ENCODE measurements around the gene TSPAN33. TPM values are rescaled to one million over a fixed set of nuclear protein-coding genes. Genes with fewer than 3 reads are reported as not detected.

TSPAN33 gene
- total RNA-seq, 1 experiment from 2014 or later: 11.1 TPM

DNA sequence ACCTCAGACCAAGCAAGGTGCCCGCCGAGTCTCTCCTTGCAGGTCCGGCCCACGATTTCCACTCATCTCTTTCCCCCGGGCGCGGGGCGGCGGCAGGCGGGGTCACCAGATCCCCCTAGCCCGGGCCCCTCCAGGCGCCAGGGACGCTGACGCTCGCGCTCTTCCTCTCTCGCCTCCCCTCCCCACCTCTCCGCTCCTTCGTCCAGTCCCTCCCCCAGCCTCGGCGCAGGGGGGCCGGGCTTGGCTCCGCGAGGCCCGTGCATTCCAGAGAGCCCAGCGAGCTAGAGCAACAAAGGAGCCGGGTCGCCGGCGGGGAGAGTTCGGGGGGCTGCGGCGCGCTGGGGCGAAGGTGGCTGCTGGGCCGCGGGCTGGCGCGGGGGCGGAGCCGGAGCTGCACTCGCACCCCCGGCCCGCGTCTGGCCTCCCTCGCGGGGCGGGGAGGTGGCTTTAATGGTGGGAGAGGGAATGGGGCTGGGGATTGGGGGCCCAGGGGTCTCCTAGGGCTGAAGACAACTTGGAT is 43.9 kb downstream of the TSPAN33 start, which contains the start of gene SMO:
TSS of gene SMO (plus strand) at position 262 of the 520 bp plus-strand sequence. CDS start 519 bp downstream, outside the sequence.
- no peaks in the 10 kb centered on the region for H3K79me2 ChIP-seq (ENCODE audit: low read length)
- no peaks in the 10 kb centered on the region for H3K27me3 ChIP-seq (ENCODE audit: low read length)
- no peaks in the 10 kb centered on the region for H4K20me1 ChIP-seq (ENCODE audit: insufficient read depth, low read depth, low read length)
- H3K4me3 ChIP-seq (ENCODE audit: low read length): no peak within 1 kb of the TSS
- no peaks in the 10 kb centered on the region for H3K9me2 ChIP-seq (replicated peaks; ENCODE audit: insufficient read depth, low read length)
- H3K27ac ChIP-seq (ENCODE audit: low read length): no peak within 1 kb of the TSS
- no peaks in the 10 kb centered on the region for H3K4me1 ChIP-seq (ENCODE audit: low read length)
- H3K9me3 ChIP-seq (ENCODE audit: low read length): no peaks in the 10 kb centered on the region
- H3K4me2 ChIP-seq (ENCODE audit: low read depth, low read length, poor library complexity, severe bottlenecking): no peak within 1 kb of the TSS
- H3K36me3 ChIP-seq (ENCODE audit: insufficient read depth, low read length): no peaks in the 10 kb centered on the region
- H3K9ac ChIP-seq (ENCODE audit: low read length): no peak within 1 kb of the TSS
- no peak within 1 kb of the TSS for H2AFZ ChIP-seq (ENCODE audit: low read length)
- DNase-seq: no peak

DNA sequence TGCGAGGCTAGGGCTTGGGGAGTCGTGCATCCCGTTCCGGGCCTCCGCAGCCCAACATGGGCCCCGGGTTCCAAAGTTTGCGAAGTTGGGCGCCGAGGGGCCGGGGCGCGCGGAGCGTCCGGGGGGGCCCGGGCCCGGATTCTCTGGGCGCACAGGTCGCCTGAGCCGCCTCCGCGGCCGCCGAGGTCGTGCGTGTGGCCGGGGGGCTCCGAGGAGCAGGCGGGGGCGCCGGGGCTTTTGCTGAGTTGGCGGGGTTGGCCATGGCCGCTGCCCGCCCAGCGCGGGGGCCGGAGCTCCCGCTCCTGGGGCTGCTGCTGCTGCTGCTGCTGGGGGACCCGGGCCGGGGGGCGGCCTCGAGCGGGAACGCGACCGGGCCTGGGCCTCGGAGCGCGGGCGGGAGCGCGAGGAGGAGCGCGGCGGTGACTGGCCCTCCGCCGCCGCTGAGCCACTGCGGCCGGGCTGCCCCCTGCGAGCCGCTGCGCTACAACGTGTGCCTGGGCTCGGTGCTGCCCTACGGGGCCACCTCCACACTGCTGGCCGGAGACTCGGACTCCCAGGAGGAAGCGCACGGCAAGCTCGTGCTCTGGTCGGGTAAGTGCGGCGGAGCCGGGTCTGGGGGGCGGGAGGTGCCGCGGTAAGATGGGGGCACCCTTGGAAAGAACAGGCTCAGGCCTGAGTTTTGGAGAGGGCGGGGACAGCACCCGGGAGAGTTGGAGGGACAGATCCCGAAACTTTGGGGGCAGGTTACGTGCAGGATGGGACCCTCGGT is 44.6 kb downstream of the TSPAN33 start:
- no peaks in the 10 kb centered on the region for H3K79me2 ChIP-seq (ENCODE audit: low read length)
- H3K9ac ChIP-seq (ENCODE audit: low read length): no peak overlapping the region
- H3K4me2 ChIP-seq (ENCODE audit: low read depth, low read length, poor library complexity, severe bottlenecking): no peak overlapping the region

DNA sequence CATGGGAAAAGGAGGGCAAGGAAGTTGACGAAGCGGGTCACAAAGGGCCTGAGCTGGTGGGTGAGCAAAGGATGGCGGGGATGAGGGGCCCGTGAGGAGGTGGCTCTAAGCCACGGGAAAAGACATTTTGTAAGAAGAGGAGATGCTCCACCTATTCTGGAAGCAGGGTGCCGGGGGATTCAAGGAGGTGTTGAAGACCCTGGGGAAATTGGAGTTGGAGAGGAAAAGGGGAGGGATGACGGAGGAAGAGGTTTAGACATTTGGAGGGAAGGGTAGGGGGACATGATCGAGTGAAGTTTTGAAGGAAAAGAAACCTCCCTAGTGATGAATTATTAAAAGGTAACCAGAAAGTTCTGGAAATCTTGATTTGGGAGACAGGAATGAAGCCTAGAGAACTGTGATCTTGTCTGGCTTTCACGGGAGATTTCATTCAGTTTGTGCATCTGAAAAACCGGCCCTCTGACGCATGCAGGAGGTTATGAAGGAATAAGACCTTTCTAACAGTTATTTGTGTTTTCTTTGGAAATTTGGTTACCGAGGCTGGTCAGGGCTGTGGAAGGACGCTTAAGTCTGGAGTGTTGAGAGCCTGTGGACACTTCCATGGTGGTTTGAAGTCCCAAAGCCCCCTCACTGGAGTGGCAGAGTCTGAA is 45.3 kb downstream of the TSPAN33 start:
- no peak for DNase-seq
- Histone ChIP-seq H3K27me3 (ENCODE audit: low read length) (no peaks in the 10 kb centered on the region), H3K36me3 (ENCODE audit: insufficient read depth, low read length) (no peaks in the 10 kb centered on the region), H3K4me1 (ENCODE audit: low read length) (no peaks in the 10 kb centered on the region), H4K20me1 (ENCODE audit: insufficient read depth, low read depth, low read length) (no peaks in the 10 kb centered on the region), H3K27ac (ENCODE audit: low read length) (no peak overlapping the region), H3K79me2 (ENCODE audit: low read length) (no peaks in the 10 kb centered on the region), H3K4me2 (ENCODE audit: low read depth, low read length, poor library complexity, severe bottlenecking) (no peak overlapping the region), H2AFZ (ENCODE audit: low read length) (no peak overlapping the region), H3K9me2 (replicated peaks; ENCODE audit: insufficient read depth, low read length) (no peaks in the 10 kb centered on the region), H3K4me3 (ENCODE audit: low read length) (no peak overlapping the region), H3K9ac (ENCODE audit: low read length) (no peak overlapping the region), H3K9me3 (ENCODE audit: low read length) (no peaks in the 10 kb centered on the region)

More for the DNA sequence above, 44.6 kb downstream of the TSPAN33 start:
- Histone ChIP-seq H3K4me3 (ENCODE audit: low read length) (no peak overlapping the region), H3K4me1 (ENCODE audit: low read length) (no peaks in the 10 kb centered on the region), H4K20me1 (ENCODE audit: insufficient read depth, low read depth, low read length) (no peaks in the 10 kb centered on the region), H2AFZ (ENCODE audit: low read length) (no peak overlapping the region), H3K27ac (ENCODE audit: low read length) (no peak overlapping the region), H3K9me2 (replicated peaks; ENCODE audit: insufficient read depth, low read length) (no peaks in the 10 kb centered on the region), H3K36me3 (ENCODE audit: insufficient read depth, low read length) (no peaks in the 10 kb centered on the region), H3K9me3 (ENCODE audit: low read length) (no peaks in the 10 kb centered on the region), H3K27me3 (ENCODE audit: low read length) (no peaks in the 10 kb centered on the region)
- no peak for DNase-seq

DNA sequence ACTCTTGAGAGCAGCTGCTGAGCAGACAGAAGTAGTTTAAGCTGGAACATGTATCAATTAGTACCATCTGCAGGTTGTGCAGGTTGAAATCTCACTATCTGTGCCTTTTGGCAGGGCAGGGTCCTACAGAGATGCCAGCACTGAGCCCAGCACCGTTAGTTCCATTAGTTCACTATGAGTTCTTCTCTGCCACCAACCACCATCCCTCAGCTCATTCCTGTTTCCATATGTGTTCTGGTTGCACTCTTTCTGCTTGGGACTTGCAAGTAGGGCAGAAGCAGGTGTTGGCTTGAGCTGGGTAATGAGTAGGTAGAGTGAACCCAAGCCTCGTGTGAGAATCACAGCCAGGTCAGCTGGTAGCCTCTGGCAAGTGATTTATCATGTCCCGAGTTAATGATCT is 46.8 kb downstream of the TSPAN33 start:
- H3K9me3 ChIP-seq (ENCODE audit: low read length): no peaks in the 10 kb centered on the region
- no peaks in the 10 kb centered on the region for H3K9me2 ChIP-seq (replicated peaks; ENCODE audit: insufficient read depth, low read length)
- H2AFZ ChIP-seq (ENCODE audit: low read length): no peak overlapping the region
- no peaks in the 10 kb centered on the region for H3K4me1 ChIP-seq (ENCODE audit: low read length)
- H3K4me2 ChIP-seq (ENCODE audit: low read depth, low read length, poor library complexity, severe bottlenecking): no peak overlapping the region
- H3K4me3 ChIP-seq (ENCODE audit: low read length): no peak overlapping the region
- no peaks in the 10 kb centered on the region for H3K27me3 ChIP-seq (ENCODE audit: low read length)
- H4K20me1 ChIP-seq (ENCODE audit: insufficient read depth, low read depth, low read length): no peaks in the 10 kb centered on the region
- H3K9ac ChIP-seq (ENCODE audit: low read length): no peak overlapping the region
- H3K27ac ChIP-seq (ENCODE audit: low read length): no peak overlapping the region
- no peaks in the 10 kb centered on the region for H3K79me2 ChIP-seq (ENCODE audit: low read length)
- DNase-seq: no peak
- no peaks in the 10 kb centered on the region for H3K36me3 ChIP-seq (ENCODE audit: insufficient read depth, low read length)

DNA sequence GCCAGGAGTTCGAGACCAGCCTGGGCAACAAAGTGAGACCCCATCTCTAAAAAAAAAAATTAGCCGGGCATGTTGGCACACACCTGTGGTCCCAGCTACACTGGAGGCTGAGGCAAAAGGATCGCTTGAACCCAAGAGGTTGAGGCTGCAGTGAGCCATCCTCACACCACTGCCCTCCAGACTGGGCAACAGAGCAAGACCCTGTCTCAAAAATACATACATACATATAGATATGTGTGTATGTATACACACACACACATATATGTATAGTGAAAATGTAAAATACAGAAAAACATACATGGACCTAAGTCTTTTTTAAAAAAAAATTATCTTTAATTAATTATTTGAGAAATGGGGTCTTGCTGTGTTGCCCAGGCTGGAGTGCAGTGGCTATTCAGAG is 49.4 kb downstream of the TSPAN33 start:
- Histone ChIP-seq H3K79me2 (ENCODE audit: low read length) (no peaks in the 10 kb centered on the region), H3K9me3 (ENCODE audit: low read length) (no peaks in the 10 kb centered on the region), H3K27ac (ENCODE audit: low read length) (no peak overlapping the region), H3K4me2 (ENCODE audit: low read depth, low read length, poor library complexity, severe bottlenecking) (no peak overlapping the region), H3K27me3 (ENCODE audit: low read length) (no peaks in the 10 kb centered on the region), H3K36me3 (ENCODE audit: insufficient read depth, low read length) (no peaks in the 10 kb centered on the region), H4K20me1 (ENCODE audit: insufficient read depth, low read depth, low read length) (no peaks in the 10 kb centered on the region), H3K9ac (ENCODE audit: low read length) (no peak overlapping the region), H3K4me3 (ENCODE audit: low read length) (no peak overlapping the region), H2AFZ (ENCODE audit: low read length) (no peak overlapping the region), H3K9me2 (replicated peaks; ENCODE audit: insufficient read depth, low read length) (no peaks in the 10 kb centered on the region), H3K4me1 (ENCODE audit: low read length) (no peaks in the 10 kb centered on the region)
- no peak for DNase-seq

DNA sequence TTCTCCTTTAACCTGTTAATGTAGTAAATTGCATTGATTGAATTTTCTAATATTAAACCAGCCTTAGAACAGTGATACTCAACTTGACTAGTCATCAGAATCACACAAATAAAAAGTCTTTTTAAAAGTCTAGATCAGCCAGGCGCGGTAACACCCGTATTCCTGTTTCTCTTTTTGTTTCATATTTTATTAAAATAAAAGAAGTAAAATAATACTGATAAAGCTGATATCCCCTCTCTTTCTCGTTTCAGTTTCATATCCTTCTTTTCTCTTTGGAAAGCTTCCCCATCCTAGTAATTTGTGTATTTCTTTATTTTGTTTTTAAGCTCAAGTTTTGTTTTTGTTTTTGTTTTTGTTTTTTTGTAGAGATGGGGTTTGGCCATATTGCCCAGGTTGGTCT is 53.3 kb downstream of the TSPAN33 start:
- H3K79me2 ChIP-seq (ENCODE audit: low read length): no peaks in the 10 kb centered on the region
- no peaks in the 10 kb centered on the region for H3K4me1 ChIP-seq (ENCODE audit: low read length)
- no peaks in the 10 kb centered on the region for H4K20me1 ChIP-seq (ENCODE audit: insufficient read depth, low read depth, low read length)
- H3K4me3 ChIP-seq (ENCODE audit: low read length): no peak overlapping the region
- H3K9me3 ChIP-seq (ENCODE audit: low read length): no peaks in the 10 kb centered on the region
- H3K27ac ChIP-seq (ENCODE audit: low read length): no peak overlapping the region
- H3K9me2 ChIP-seq (replicated peaks; ENCODE audit: insufficient read depth, low read length): no peaks in the 10 kb centered on the region
- H3K9ac ChIP-seq (ENCODE audit: low read length): no peak overlapping the region
- H2AFZ ChIP-seq (ENCODE audit: low read length): no peak overlapping the region
- no peaks in the 10 kb centered on the region for H3K36me3 ChIP-seq (ENCODE audit: insufficient read depth, low read length)
- H3K27me3 ChIP-seq (ENCODE audit: low read length): no peaks in the 10 kb centered on the region
- no peak overlapping the region for H3K4me2 ChIP-seq (ENCODE audit: low read depth, low read length, poor library complexity, severe bottlenecking)
- DNase-seq: no peak

DNA sequence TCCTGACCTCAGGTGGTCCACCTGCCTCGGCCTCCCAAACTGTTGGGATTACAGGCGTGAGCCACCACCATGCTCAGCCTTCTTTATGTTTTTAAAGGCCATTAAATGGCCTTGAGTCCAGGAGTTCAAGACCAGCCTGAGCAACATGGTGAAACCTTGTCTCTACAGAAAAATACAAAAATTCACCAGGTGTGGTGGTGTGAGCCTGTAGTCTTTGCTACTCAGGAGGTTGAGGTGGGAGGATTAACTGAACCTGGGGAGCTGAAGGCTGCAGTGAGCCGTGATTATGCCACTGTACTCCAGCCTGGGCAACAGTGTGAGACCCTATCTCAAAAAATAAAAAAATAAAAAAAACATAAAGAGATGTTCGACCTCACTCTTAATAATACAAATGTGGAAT is 54.9 kb downstream of the TSPAN33 start:
- H2AFZ ChIP-seq (ENCODE audit: low read length): no peak overlapping the region
- no peak overlapping the region for H3K9ac ChIP-seq (ENCODE audit: low read length)
- H3K9me2 ChIP-seq (replicated peaks; ENCODE audit: insufficient read depth, low read length): no peaks in the 10 kb centered on the region
- no peaks in the 10 kb centered on the region for H3K27me3 ChIP-seq (ENCODE audit: low read length)
- H3K4me1 ChIP-seq (ENCODE audit: low read length): no peaks in the 10 kb centered on the region
- no peak for DNase-seq
- no peak overlapping the region for H3K27ac ChIP-seq (ENCODE audit: low read length)
- H3K4me2 ChIP-seq (ENCODE audit: low read depth, low read length, poor library complexity, severe bottlenecking): no peak overlapping the region
- H3K4me3 ChIP-seq (ENCODE audit: low read length): no peak overlapping the region
- H3K36me3 ChIP-seq (ENCODE audit: insufficient read depth, low read length): no peaks in the 10 kb centered on the region
- no peaks in the 10 kb centered on the region for H4K20me1 ChIP-seq (ENCODE audit: insufficient read depth, low read depth, low read length)
- no peaks in the 10 kb centered on the region for H3K79me2 ChIP-seq (ENCODE audit: low read length)
- H3K9me3 ChIP-seq (ENCODE audit: low read length): no peaks in the 10 kb centered on the region

DNA sequence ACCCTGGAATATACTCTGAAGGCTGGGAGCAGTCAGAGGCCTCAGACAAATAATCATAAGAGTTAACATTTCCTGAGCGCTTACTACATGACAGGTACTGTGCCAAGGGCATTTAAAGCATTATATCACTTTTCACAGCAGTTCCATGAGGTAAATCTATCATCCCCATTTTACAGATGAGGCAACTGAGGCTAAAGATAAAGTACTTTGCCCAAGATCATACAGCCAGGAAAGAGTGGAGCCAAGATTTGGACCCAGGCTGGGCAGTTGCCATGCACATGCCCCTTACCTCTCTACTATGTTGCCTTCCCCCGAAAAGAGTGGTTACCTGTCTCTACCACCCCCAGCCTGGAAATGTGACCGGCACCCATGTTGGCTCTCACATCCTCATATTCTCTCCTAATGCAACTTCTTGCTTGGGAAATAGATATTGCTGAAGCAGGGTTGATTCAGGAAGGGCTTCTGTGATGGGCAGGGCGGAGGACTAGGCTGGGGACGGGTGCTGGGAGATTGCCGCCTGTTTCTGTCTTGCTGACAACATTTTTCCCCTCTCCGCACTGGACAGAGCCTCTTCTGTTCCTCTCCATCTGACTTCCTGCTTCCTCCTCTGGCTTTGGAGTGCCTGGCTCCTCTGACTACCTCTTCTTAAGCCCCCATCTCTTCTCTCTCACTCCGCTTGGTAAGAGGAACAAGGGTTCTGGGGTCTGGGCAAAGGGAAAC is 57.7 kb downstream of the TSPAN33 start:
- DNase-seq: no peak
- no peaks in the 10 kb centered on the region for H3K9me3 ChIP-seq (ENCODE audit: low read length)
- no peaks in the 10 kb centered on the region for H3K36me3 ChIP-seq (ENCODE audit: insufficient read depth, low read length)
- H3K9ac ChIP-seq (ENCODE audit: low read length): no peak overlapping the region
- H3K4me2 ChIP-seq (ENCODE audit: low read depth, low read length, poor library complexity, severe bottlenecking): no peak overlapping the region
- H3K79me2 ChIP-seq (ENCODE audit: low read length): no peaks in the 10 kb centered on the region
- no peaks in the 10 kb centered on the region for H3K9me2 ChIP-seq (replicated peaks; ENCODE audit: insufficient read depth, low read length)
- no peak overlapping the region for H3K27ac ChIP-seq (ENCODE audit: low read length)
- no peak overlapping the region for H2AFZ ChIP-seq (ENCODE audit: low read length)
- H4K20me1 ChIP-seq (ENCODE audit: insufficient read depth, low read depth, low read length): no peaks in the 10 kb centered on the region
- no peaks in the 10 kb centered on the region for H3K27me3 ChIP-seq (ENCODE audit: low read length)
- no peaks in the 10 kb centered on the region for H3K4me1 ChIP-seq (ENCODE audit: low read length)
- H3K4me3 ChIP-seq (ENCODE audit: low read length): no peak overlapping the region

Data from Karpas-422 (cell line).